ENCODE data around the gene PLPPR1.

The PLPPR1 gene

DNA sequence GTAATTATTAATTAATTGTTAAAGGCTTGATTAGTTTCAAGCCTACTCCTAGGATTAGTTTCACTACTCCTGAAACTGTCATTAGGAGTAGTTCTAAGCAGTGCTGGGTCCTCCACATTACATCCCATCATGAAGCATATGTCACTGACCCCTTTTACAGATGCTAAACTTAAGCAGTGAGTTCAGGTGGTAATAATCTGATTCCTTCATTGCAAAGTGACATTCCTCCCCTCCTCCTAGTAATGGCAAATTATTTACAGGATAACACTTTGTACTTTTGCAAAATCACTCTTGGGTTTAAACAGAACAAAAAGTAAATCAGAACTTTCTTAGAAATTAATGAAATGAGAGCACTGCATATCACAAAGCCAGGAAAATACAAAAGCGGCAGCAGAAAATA is 303.8 kb downstream of the PLPPR1 start:
- peaks cover 2% of the 10 kb centered on the region for H3K27me3 Mint-ChIP-seq
- ATAC-seq, result no peak
- H3K36me3 Mint-ChIP-seq (ENCODE audit: low read depth), result no peaks in the 10 kb centered on the region
- H3K4me3 Mint-ChIP-seq, result no peak overlapping the region
- peaks cover 3% of the 10 kb centered on the region for H3K9me3 Mint-ChIP-seq
- DNase-seq, result no peak
- no peaks in the 10 kb centered on the region for H3K4me1 Mint-ChIP-seq
- no peak overlapping the region for H3K27ac Mint-ChIP-seq

DNA sequence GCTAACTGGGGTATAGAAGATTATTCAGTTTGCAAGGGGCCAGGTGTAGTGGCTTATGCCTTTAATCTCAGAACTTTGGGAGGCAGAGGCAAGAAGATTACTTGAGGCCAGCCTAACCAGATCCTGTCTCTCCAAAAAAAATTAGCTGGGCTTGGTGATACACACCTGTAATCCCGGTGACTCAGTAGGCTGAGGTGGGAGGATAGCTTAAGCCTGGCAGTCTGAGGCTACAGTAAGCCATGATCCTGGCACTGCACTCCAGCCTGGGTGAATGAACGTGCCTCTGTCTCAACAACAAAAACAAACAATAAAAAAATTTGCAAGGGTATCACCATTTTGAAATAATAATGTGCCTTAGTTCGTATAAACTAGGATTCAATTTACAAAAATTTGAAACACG is 305.0 kb downstream of the PLPPR1 start:
- H3K4me1 Mint-ChIP-seq, result no peaks in the 10 kb centered on the region
- H3K27me3 Mint-ChIP-seq, result peaks cover 2% of the 10 kb centered on the region
- no peak overlapping the region for H3K27ac Mint-ChIP-seq
- no peaks in the 10 kb centered on the region for H3K36me3 Mint-ChIP-seq (ENCODE audit: low read depth)
- no peaks in the 10 kb centered on the region for H3K9me3 Mint-ChIP-seq
- H3K4me3 Mint-ChIP-seq, result no peak overlapping the region
- ATAC-seq, result no peak
- DNase-seq, result no peak

DNA sequence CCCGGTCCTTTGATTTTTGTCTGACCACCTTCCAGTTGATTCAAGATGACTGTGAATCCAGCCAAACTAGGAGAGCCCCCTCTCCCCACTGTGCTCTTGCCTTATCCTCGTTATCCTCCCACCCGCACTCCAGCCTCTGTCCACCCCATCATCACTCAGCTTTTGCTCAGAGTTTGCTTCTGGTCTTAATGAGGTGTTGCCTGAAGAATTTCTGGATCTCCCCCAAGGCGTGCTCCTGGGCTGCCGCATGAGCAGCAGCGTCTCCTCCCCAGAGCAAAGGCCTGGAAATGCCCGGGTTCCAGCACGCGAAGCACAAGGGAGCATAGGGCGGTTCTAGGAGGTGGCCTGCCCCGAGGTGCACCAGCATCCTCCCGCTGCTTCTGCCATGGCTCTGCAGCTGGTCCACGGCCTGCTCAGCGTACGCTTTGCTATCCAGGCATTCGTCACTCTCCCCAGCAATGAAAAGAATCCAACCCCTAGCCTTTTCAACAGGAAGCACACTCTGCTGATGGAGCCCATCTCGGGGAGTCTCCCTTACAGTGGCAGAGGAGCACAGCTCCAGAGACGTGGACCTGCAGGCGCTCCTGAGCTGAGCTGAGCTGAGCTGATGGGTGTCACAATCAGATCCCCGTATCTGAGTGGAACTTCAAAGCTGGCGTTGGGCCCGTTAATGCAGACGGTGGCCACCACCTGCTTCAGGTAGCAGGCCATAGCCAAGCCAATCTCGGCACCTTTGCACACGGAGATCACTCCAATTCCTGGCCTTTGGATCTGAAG is 305.6 kb downstream of the PLPPR1 start:
- Mint-ChIP-seq H3K27me3 (peaks cover 2% of the 10 kb centered on the region), H3K27ac (no peak overlapping the region), H3K36me3 (ENCODE audit: low read depth) (no peaks in the 10 kb centered on the region), H3K9me3 (no peaks in the 10 kb centered on the region), H3K4me1 (no peaks in the 10 kb centered on the region), H3K4me3 (no peak overlapping the region)
- no peak for DNase-seq
- no peak for ATAC-seq

DNA sequence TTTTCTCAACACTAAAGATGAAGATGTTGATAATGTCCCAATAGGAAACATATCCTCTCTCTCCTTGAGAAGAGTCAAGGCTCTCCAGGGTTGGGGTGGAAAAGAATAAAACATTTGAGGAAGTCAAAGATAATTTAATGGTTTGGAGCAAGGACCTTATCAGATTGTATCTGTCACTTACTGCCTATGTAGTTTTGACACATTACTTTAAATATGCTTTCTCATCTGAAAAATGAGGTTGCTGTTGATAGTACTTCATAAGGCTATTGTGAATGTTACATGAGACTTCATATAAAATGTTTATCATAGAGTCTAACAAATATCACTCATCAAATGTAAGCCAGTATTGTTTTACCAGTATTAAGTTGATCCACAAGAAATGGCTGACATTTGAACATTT is 307.6 kb downstream of the PLPPR1 start:
- Mint-ChIP-seq H3K4me3 (no peak overlapping the region), H3K4me1 (no peaks in the 10 kb centered on the region), H3K27me3 (peaks cover 2% of the 10 kb centered on the region), H3K27ac (no peak overlapping the region), H3K9me3 (no peaks in the 10 kb centered on the region), H3K36me3 (ENCODE audit: low read depth) (no peaks in the 10 kb centered on the region)
- ATAC-seq, result no peak
- DNase-seq, result no peak

DNA sequence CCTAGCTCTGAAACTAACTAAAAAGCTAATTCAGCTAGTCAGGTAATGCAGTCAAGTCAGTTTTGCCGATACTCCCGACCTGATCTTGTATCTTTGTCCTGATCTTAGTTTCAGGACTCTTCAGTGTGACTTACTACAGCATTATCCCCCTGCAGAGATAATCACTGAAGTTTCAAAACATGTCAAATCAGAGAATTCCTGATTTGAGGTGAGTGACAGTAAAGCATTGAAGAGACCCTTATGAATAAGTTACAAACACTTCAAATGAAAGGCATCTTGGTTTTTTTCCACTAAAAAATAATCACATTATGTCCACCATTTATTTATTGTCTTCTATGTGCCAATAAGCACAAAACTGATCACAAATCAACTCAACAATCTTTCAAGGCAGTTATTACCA is 308.7 kb downstream of the PLPPR1 start:
- peaks cover 6% of the 10 kb centered on the region for H3K27me3 Mint-ChIP-seq
- no peak for ATAC-seq
- H3K9me3 Mint-ChIP-seq, result no peaks in the 10 kb centered on the region
- no peak overlapping the region for H3K4me3 Mint-ChIP-seq
- no peak overlapping the region for H3K27ac Mint-ChIP-seq
- no peaks in the 10 kb centered on the region for H3K36me3 Mint-ChIP-seq (ENCODE audit: low read depth)
- no peaks in the 10 kb centered on the region for H3K4me1 Mint-ChIP-seq
- DNase-seq, result no peak

DNA sequence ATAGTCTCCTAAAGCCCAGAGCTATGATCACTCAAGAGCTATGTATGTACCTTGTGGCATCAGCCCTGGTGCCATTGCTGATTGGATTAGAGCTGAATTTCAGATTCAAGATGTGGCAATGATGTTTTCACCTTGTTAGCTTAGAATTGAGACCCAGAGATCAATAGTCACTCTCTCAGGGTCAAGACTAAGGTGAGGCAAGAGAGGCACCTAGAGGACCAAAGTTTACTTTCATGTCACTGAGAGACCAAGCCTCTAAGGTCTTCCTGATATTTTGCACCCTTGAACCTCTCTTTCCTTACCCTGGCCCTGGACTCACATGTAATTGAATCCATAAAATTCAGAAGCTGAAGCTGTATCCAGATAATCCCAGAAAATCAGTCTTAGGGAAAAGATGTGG is 313.4 kb downstream of the PLPPR1 start:
- no peaks in the 10 kb centered on the region for H3K9me3 Mint-ChIP-seq
- no peak overlapping the region for H3K27ac Mint-ChIP-seq
- ATAC-seq (no peak), DNase-seq (no peak)
- H3K36me3 Mint-ChIP-seq (ENCODE audit: low read depth), result no peaks in the 10 kb centered on the region
- no peak overlapping the region for H3K4me3 Mint-ChIP-seq
- peaks cover 11% of the 10 kb centered on the region for H3K27me3 Mint-ChIP-seq
- H3K4me1 Mint-ChIP-seq, result no peaks in the 10 kb centered on the region

DNA sequence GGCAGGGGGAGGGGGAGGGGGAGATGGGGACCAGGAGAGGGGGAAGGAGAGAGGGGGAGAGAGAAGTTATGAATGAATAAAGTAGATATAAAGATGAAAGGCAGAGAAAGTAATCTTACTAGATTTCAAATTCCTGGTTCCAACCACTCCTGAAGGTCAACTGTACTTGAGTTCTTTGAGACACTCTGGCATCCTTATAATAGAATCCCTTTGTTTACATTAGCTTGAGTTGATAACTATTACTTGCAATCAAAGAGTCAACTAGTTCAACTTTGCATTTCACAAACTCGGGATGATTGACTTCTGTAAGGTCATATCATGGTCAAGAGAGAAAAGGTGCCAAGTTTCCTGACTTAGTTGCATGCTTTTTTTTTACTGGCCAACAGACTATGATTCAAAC is 314.1 kb downstream of the PLPPR1 start:
- ATAC-seq (no peak), DNase-seq (no peak)
- Mint-ChIP-seq H3K27ac (no peak overlapping the region), H3K9me3 (no peaks in the 10 kb centered on the region), H3K4me3 (no peak overlapping the region), H3K4me1 (no peaks in the 10 kb centered on the region), H3K36me3 (ENCODE audit: low read depth) (no peaks in the 10 kb centered on the region), H3K27me3 (peaks cover 11% of the 10 kb centered on the region)

DNA sequence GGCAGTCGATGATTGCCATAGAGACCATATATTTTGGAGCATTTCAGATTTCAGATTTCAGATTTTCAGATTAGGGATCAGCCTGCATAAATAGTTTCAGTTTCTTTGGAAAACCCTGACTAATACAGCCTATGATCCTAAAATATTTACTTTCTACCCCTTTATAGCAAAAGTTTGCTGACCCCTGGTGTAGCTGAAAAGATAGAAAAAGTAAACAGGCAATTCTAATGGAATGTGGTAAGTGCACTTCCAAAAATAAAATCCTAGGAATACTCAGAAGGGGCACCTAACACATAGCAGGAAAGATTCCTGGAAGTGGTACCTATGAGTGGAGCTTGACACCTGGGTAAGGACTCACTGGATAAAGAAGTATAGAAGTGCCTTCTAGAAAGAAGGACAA is 321.8 kb downstream of the PLPPR1 start:
- ATAC-seq (no peak), DNase-seq (no peak)
- H3K9me3 Mint-ChIP-seq, result no peaks in the 10 kb centered on the region
- no peak overlapping the region for H3K27ac Mint-ChIP-seq
- H3K36me3 Mint-ChIP-seq (ENCODE audit: low read depth), result no peaks in the 10 kb centered on the region
- H3K27me3 Mint-ChIP-seq, result peaks cover 2% of the 10 kb centered on the region
- no peak overlapping the region for H3K4me3 Mint-ChIP-seq
- no peaks in the 10 kb centered on the region for H3K4me1 Mint-ChIP-seq

DNA sequence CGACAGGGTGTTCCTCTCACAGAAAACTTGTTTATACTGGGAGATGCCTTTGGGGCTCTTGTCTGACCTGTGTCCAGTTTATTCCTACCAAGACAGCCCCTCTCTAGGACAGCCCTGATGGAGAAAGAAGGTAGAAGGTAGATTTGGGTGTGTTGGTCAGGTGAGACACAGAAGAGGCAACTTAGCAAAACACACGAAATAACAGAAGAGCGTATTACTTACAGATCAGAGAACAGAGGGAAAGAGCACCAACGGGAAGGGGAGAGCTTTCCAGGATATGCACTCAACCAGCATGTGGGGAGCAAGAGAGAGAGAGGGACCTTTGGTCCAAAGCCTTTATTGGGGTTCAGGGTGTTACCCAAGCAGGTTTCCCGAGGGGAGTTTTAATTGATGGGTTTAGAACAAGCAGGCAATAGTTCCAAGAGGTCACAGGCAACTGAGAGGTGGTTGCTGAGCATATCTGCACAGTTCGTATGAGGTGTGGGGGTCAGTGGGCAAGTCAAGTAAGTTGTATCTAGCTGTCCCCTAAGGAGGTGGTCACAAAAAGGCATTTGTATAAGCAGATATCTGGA is 324.5 kb downstream of the PLPPR1 start:
- Mint-ChIP-seq H3K9me3 (no peaks in the 10 kb centered on the region), H3K4me1 (no peaks in the 10 kb centered on the region), H3K27ac (no peak overlapping the region), H3K36me3 (ENCODE audit: low read depth) (no peaks in the 10 kb centered on the region), H3K4me3 (no peak overlapping the region), H3K27me3 (peaks cover 2% of the 10 kb centered on the region)
- ATAC-seq (no peak), DNase-seq (no peak)

DNA sequence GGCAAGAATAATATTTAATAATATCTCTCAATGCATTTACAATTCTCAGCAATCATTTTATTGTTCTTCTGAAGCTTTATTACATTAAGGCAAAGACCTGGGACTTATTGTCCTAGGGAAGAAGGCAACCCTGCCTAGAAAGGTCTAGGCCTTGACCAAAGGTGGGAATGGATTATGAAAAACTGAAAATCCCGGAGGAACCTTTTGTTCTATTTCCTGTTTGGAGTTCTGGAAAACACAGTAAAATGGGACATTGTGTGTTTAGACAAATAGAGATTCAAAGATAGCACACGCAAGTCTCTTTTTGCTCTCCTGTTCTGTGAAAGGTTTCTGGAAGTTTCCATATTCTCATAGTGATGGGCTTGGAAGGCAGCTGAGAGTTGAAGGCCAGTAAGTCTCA is 325.2 kb downstream of the PLPPR1 start:
- Mint-ChIP-seq H3K4me1 (no peaks in the 10 kb centered on the region), H3K27ac (no peak overlapping the region), H3K4me3 (no peak overlapping the region), H3K9me3 (no peaks in the 10 kb centered on the region), H3K27me3 (peaks cover 2% of the 10 kb centered on the region), H3K36me3 (ENCODE audit: low read depth) (no peaks in the 10 kb centered on the region)
- DNase-seq, result no peak
- no peak for ATAC-seq

DNA sequence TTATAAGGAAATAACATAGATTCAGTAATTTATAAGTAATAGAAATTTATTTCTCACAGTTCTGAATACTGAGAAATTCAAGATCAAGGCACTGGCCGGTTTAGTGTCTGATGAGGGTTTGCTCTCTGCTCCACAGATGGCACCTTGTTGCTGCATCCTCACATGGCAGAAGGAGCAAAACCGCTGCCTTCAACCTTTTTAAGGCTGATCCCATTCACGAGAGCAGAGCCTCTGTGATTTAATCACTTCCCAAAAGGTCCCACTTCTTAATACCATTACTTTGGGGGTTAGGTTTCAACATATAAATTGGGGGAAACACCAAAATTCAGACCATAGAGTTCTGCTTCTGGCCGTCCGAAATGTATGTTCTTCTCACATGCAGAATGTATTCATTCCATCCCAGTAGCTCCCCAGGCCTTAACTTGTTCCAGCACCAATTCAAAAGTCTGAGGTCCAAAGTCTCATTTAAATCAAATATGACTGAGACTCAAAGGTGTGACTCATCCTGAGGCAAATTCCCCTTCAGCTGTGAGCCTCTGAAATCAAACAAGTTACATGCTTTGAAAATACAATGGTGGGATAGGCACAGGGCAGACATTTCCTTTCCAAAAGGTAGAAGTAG is 325.7 kb downstream of the PLPPR1 start:
- Mint-ChIP-seq H3K36me3 (ENCODE audit: low read depth) (no peaks in the 10 kb centered on the region), H3K4me3 (no peak overlapping the region), H3K4me1 (no peaks in the 10 kb centered on the region), H3K27me3 (peaks cover 2% of the 10 kb centered on the region), H3K27ac (no peak overlapping the region), H3K9me3 (no peaks in the 10 kb centered on the region)
- DNase-seq (no peak), ATAC-seq (no peak)

DNA sequence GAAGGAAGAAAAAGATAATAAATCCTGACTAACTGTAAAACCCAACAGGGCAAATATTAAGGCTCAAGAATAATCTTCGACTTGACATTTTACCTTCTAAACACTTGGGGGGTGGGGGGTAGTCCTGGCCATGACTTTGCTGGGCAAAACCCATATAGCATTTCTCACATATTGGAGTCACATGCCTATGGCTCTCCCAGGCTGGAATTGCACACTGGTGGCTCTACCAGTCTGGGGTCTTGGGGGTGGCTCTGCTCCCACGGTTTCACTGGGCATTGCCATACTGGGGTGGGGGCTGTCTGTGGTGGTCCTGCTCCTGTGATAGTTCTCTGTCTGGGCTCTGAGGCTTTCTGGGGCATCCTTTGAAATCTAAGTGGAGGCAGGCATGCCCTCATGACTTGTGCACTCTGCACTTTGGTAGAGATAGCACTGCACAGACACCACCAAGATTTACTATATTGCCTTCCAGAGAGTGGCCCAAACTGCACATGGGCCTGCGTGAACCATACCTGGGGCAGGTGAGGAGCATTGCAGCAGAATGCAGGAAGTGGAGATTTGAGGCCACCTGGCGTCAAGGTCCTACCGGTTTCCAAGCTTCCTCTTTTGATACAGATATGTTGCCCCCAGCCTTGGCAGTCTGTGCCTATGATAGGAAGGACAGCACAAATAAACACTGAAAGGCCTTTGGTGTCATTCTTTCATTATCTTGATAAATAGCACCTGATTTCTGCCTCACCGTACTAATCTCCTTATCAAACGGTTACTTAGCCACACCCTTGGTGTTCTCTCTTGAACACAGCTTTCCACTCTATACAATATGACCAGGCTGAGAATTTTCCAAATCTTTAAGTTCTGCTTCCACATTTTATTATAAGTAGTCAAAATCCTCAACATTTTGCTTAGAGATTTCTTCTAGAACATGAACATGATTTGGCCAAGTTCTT is 326.5 kb downstream of the PLPPR1 start:
- H3K4me1 Mint-ChIP-seq, result no peaks in the 10 kb centered on the region
- H3K27ac Mint-ChIP-seq, result no peak overlapping the region
- DNase-seq (no peak), ATAC-seq (no peak)
- H3K9me3 Mint-ChIP-seq, result no peaks in the 10 kb centered on the region
- peaks cover 2% of the 10 kb centered on the region for H3K27me3 Mint-ChIP-seq
- H3K36me3 Mint-ChIP-seq (ENCODE audit: low read depth), result no peaks in the 10 kb centered on the region
- H3K4me3 Mint-ChIP-seq, result no peak overlapping the region

DNA sequence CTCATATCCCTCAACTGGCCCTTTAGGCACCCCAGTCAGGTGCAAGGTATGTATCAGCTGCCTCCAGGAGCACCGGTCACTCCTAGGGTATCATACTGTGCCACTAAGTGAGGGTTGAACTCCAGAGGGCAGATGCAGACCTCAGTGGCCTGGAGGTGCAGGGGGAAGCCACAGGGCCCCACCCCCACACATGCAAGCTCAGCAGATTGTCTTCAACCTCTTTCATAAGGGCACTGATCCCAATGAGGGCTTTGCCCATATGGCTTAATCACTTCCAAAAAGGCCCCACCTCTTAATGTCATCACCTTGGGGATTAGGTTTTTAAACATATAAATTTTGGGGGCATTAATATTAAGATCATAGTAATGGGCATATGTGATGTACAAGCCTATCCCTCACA is 328.1 kb downstream of the PLPPR1 start:
- H3K36me3 Mint-ChIP-seq (ENCODE audit: low read depth), result no peaks in the 10 kb centered on the region
- DNase-seq (no peak), ATAC-seq (no peak)
- no peak overlapping the region for H3K27ac Mint-ChIP-seq
- no peaks in the 10 kb centered on the region for H3K4me1 Mint-ChIP-seq
- no peak overlapping the region for H3K4me3 Mint-ChIP-seq
- H3K27me3 Mint-ChIP-seq, result peaks cover 2% of the 10 kb centered on the region
- no peaks in the 10 kb centered on the region for H3K9me3 Mint-ChIP-seq

DNA sequence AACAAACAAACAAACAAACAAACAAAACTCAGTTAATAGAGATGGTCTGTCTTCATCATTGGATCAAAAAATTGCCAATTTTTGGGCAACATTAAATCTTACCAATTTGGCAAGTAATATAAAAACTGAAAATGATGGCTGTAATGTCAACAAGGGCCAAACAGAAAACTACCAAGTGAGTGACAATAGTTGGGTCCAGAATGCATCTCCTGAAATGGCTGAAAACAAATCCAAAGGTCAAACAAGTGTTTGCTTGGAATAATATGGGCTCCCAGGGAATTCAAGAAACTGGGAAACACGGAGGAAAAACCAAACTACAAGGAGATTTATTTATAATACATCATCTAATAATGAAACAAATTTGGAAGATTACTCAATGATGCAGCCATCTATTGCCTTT is 331.2 kb downstream of the PLPPR1 start:
- H3K9me3 Mint-ChIP-seq, result no peaks in the 10 kb centered on the region
- no peaks in the 10 kb centered on the region for H3K4me1 Mint-ChIP-seq
- H3K36me3 Mint-ChIP-seq (ENCODE audit: low read depth), result no peaks in the 10 kb centered on the region
- DNase-seq (no peak), ATAC-seq (no peak)
- no peak overlapping the region for H3K27ac Mint-ChIP-seq
- peaks cover 2% of the 10 kb centered on the region for H3K27me3 Mint-ChIP-seq
- no peak overlapping the region for H3K4me3 Mint-ChIP-seq

Data from activated naive CD8-positive, alpha-beta T cell treated with anti-CD3 and anti-CD28 coated beads, Interleukin-2, amount 50 U/mL, for 24 hours (primary cell).